GM10266 (cell line): Measurements from ENCODE around the gene SPAG9.

Source experiments
- DNase-seq: peaks from one replicate; pipeline ENCODE4 v3.0.0; 2012; ENCODE audit errors: extremely low spot score
- TF ChIP-seq, protein P1 (sequence below): IDR thresholded peaks from 2 replicates; pipeline ENCODE4 v1.5.1; 2012; ENCODE audit warnings: mild to moderate bottlenecking, low read depth; ENCODE audit not compliant: control insufficient read depth, insufficient read depth; ENCODE audit errors: missing control alignments

Gene SPAG9

GRCh38 chr17:51079049-51079448, 41.6 kb downstream of the SPAG9 start:
- TF ChIP-seq, protein P1, sequence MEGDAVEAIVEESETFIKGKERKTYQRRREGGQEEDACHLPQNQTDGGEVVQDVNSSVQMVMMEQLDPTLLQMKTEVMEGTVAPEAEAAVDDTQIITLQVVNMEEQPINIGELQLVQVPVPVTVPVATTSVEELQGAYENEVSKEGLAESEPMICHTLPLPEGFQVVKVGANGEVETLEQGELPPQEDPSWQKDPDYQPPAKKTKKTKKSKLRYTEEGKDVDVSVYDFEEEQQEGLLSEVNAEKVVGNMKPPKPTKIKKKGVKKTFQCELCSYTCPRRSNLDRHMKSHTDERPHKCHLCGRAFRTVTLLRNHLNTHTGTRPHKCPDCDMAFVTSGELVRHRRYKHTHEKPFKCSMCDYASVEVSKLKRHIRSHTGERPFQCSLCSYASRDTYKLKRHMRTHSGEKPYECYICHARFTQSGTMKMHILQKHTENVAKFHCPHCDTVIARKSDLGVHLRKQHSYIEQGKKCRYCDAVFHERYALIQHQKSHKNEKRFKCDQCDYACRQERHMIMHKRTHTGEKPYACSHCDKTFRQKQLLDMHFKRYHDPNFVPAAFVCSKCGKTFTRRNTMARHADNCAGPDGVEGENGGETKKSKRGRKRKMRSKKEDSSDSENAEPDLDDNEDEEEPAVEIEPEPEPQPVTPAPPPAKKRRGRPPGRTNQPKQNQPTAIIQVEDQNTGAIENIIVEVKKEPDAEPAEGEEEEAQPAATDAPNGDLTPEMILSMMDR, result no peak

GRCh38 chr17:51078009-51078592, 42.6 kb downstream of the SPAG9 start:
- TF ChIP-seq, protein P1, result no peak
- DNase-seq, result no peak

More at GRCh38 chr17:51079049-51079448, 41.6 kb downstream of the SPAG9 start:
- DNase-seq, result no peak

GRCh38 chr17:51076821-51077220, 43.8 kb downstream of the SPAG9 start:
- TF ChIP-seq, protein P1, result no peak
- no peak for DNase-seq

- TF ChIP-seq, protein P1, result no peak
- DNase-seq, result no peak
Observed at GRCh38 chr17:51071556-51071955, 49.1 kb downstream of the SPAG9 start.

- DNase-seq, result no peak
- TF ChIP-seq, protein P1, result no peak
Observed at GRCh38 chr17:51065466-51065865, 55.2 kb downstream of the SPAG9 start.

GRCh38 chr17:51064061-51064735, 56.5 kb downstream of the SPAG9 start:
- TF ChIP-seq, protein P1, result no peak
- DNase-seq, result no peak

DNA sequence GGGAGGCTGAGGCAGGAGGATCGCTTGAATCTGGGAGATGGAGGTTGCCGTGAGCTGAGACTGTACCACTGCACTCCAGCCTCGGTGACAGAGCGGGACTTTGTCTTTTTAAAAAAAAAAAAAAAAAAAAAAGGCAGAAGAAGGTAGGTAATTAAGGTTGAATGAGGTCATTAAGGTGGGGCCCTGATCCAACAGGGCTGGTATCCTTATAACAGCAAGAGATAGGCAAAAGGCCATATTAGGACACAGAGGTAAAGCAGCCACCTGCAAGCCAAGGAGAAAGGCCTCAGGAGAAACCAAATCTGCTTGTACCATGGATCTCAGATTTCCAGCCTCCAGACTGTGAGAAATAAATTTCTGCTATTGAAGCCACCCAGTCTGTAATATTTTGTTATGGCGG, 60.3 kb downstream of the SPAG9 start:
- TF ChIP-seq, protein P1, result no peak
- DNase-seq, result no peak
